HEK293 (cell line): Measurements from ENCODE around the gene SMARCD3.

Experiments
- IKZF3 ChIP-seq: fragments of 450-650 bp; IDR thresholded peaks from 2 replicates; pipeline ENCODE4 v1.5.0; 2018; ENCODE audit warnings: missing biosample characterization, mild to moderate bottlenecking, missing genetic modification characterization, moderate library complexity
- ZBTB21 ChIP-seq: fragments of 450-650 bp; formaldehyde crosslinking; IDR thresholded peaks from 2 replicates; pipeline ENCODE4 v1.5.1; 2017; ENCODE audit warnings: missing biosample characterization, missing genetic modification characterization
- ZBTB8A ChIP-seq: fragments of 450-650 bp; formaldehyde crosslinking; IDR thresholded peaks from 2 replicates; pipeline ENCODE4 v1.5.1; 2016; ENCODE audit warnings: missing biosample characterization, missing genetic modification characterization
- ZNF112 ChIP-seq: fragments of 450-650 bp; formaldehyde crosslinking; IDR thresholded peaks from 2 replicates; pipeline ENCODE4 v1.5.0; 2017; ENCODE audit warnings: missing biosample characterization, missing genetic modification characterization
- ZNF324 ChIP-seq: fragments of 450-650 bp; formaldehyde crosslinking; IDR thresholded peaks from 2 replicates; pipeline ENCODE4 v1.5.1; 2016; ENCODE audit warnings: missing biosample characterization, missing genetic modification characterization
- ZNF366 ChIP-seq: fragments of 450-650 bp; formaldehyde crosslinking; conservative IDR thresholded peaks from 2 replicates; pipeline ENCODE4 v1.5.1; 2016; ENCODE audit warnings: missing biosample characterization, missing genetic modification characterization
- ZNF391 ChIP-seq: fragments of 450-650 bp; formaldehyde crosslinking; IDR thresholded peaks from 2 replicates; pipeline ENCODE4 v1.5.1; 2016; ENCODE audit warnings: low read depth, missing biosample characterization, missing genetic modification characterization, borderline replicate concordance
- ZNF501 ChIP-seq: fragments of 450-650 bp; formaldehyde crosslinking; IDR thresholded peaks from 2 replicates; pipeline ENCODE4 v1.5.1; 2016; ENCODE audit warnings: missing biosample characterization, missing genetic modification characterization
- ZNF629 ChIP-seq: fragments of 450-650 bp; formaldehyde crosslinking; IDR thresholded peaks from 2 replicates; pipeline ENCODE4 v1.5.1; 2017; ENCODE audit warnings: missing biosample characterization, missing genetic modification characterization
- ZNF76 ChIP-seq: fragments of 450-650 bp; formaldehyde crosslinking; IDR thresholded peaks from 2 replicates; pipeline ENCODE4; 2016; ENCODE audit warnings: low read depth, missing biosample characterization, missing genetic modification characterization, borderline replicate concordance
- ZSCAN18 ChIP-seq: fragments of 450-650 bp; formaldehyde crosslinking; IDR thresholded peaks from 2 replicates; pipeline ENCODE4 v1.5.1; 2016; ENCODE audit warnings: missing biosample characterization, missing genetic modification characterization
- ZSCAN30 ChIP-seq: fragments of 450-650 bp; IDR thresholded peaks from 2 replicates; pipeline ENCODE4 v1.5.1; 2018; ENCODE audit warnings: missing biosample characterization, mild to moderate bottlenecking, missing genetic modification characterization, moderate library complexity
- ZSCAN4 ChIP-seq: fragments of 450-650 bp; formaldehyde crosslinking; IDR thresholded peaks from 2 replicates; pipeline ENCODE4 v1.5.1; 2017; ENCODE audit warnings: missing biosample characterization, missing genetic modification characterization
- TF ChIP-seq, protein P1 (sequence below): fragments of 450-650 bp; formaldehyde crosslinking; IDR thresholded peaks from 2 replicates; pipeline ENCODE4 v1.5.0; 2017; ENCODE audit warnings: missing biosample characterization, missing genetic modification characterization, borderline replicate concordance
- TF ChIP-seq, protein P2 (sequence below): fragments of 450-650 bp; formaldehyde crosslinking; IDR thresholded peaks from 2 replicates; pipeline ENCODE4 v1.5.1; 2016; ENCODE audit warnings: missing biosample characterization, missing genetic modification characterization, borderline replicate concordance
- TF ChIP-seq, protein P3 (sequence below): fragments of 450-650 bp; formaldehyde crosslinking; IDR thresholded peaks from 2 replicates; pipeline ENCODE4 v1.5.1; 2016; ENCODE audit warnings: missing biosample characterization, missing genetic modification characterization
- TF ChIP-seq, protein P4 (sequence below): fragments of 450-650 bp; formaldehyde crosslinking; IDR thresholded peaks from 2 replicates; pipeline ENCODE4 v1.5.1; 2016; ENCODE audit warnings: missing biosample characterization, missing genetic modification characterization
- TF ChIP-seq, protein P5 (sequence below): fragments of 450-650 bp; formaldehyde crosslinking; IDR thresholded peaks from 2 replicates; pipeline ENCODE4 v1.5.1; 2016; ENCODE audit warnings: missing biosample characterization, missing genetic modification characterization
- TF ChIP-seq, protein P6 (sequence below): fragments of 450-650 bp; formaldehyde crosslinking; conservative IDR thresholded peaks from 2 replicates; pipeline ENCODE4 v1.5.1; 2016; ENCODE audit warnings: low read depth, missing biosample characterization, missing genetic modification characterization

The SMARCD3 gene

GRCh38 chr7:151276666-151277590, 28.4 kb upstream of the SMARCD3 start (continued):
- TF ChIP-seq, protein P1, sequence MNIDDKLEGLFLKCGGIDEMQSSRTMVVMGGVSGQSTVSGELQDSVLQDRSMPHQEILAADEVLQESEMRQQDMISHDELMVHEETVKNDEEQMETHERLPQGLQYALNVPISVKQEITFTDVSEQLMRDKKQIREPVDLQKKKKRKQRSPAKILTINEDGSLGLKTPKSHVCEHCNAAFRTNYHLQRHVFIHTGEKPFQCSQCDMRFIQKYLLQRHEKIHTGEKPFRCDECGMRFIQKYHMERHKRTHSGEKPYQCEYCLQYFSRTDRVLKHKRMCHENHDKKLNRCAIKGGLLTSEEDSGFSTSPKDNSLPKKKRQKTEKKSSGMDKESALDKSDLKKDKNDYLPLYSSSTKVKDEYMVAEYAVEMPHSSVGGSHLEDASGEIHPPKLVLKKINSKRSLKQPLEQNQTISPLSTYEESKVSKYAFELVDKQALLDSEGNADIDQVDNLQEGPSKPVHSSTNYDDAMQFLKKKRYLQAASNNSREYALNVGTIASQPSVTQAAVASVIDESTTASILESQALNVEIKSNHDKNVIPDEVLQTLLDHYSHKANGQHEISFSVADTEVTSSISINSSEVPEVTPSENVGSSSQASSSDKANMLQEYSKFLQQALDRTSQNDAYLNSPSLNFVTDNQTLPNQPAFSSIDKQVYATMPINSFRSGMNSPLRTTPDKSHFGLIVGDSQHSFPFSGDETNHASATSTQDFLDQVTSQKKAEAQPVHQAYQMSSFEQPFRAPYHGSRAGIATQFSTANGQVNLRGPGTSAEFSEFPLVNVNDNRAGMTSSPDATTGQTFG (tag by site-specific recombination) = no peak
- no peak for TF ChIP-seq ZNF366 (tag by site-specific recombination)
- TF ChIP-seq, protein P2, sequence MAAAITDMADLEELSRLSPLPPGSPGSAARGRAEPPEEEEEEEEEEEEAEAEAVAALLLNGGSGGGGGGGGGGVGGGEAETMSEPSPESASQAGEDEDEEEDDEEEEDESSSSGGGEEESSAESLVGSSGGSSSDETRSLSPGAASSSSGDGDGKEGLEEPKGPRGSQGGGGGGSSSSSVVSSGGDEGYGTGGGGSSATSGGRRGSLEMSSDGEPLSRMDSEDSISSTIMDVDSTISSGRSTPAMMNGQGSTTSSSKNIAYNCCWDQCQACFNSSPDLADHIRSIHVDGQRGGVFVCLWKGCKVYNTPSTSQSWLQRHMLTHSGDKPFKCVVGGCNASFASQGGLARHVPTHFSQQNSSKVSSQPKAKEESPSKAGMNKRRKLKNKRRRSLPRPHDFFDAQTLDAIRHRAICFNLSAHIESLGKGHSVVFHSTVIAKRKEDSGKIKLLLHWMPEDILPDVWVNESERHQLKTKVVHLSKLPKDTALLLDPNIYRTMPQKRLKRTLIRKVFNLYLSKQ = no peak
- TF ChIP-seq, protein P3, sequence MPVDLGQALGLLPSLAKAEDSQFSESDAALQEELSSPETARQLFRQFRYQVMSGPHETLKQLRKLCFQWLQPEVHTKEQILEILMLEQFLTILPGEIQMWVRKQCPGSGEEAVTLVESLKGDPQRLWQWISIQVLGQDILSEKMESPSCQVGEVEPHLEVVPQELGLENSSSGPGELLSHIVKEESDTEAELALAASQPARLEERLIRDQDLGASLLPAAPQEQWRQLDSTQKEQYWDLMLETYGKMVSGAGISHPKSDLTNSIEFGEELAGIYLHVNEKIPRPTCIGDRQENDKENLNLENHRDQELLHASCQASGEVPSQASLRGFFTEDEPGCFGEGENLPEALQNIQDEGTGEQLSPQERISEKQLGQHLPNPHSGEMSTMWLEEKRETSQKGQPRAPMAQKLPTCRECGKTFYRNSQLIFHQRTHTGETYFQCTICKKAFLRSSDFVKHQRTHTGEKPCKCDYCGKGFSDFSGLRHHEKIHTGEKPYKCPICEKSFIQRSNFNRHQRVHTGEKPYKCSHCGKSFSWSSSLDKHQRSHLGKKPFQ = peak; percentile 46; the same call in 1 of the 2 replicates
- no peak for TF ChIP-seq ZNF391
- TF ChIP-seq ZBTB21 (tag by site-specific recombination) = no peak
- TF ChIP-seq, protein P4, sequence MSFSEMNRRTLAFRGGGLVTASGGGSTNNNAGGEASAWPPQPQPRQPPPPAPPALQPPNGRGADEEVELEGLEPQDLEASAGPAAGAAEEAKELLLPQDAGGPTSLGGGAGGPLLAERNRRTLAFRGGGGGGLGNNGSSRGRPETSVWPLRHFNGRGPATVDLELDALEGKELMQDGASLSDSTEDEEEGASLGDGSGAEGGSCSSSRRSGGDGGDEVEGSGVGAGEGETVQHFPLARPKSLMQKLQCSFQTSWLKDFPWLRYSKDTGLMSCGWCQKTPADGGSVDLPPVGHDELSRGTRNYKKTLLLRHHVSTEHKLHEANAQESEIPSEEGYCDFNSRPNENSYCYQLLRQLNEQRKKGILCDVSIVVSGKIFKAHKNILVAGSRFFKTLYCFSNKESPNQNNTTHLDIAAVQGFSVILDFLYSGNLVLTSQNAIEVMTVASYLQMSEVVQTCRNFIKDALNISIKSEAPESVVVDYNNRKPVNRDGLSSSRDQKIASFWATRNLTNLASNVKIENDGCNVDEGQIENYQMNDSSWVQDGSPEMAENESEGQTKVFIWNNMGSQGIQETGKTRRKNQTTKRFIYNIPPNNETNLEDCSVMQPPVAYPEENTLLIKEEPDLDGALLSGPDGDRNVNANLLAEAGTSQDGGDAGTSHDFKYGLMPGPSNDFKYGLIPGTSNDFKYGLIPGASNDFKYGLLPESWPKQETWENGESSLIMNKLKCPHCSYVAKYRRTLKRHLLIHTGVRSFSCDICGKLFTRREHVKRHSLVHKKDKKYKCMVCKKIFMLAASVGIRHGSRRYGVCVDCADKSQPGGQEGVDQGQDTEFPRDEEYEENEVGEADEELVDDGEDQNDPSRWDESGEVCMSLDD = peak; percentile 75
- TF ChIP-seq ZSCAN18 (tag by site-specific recombination) = no peak
- no peak for TF ChIP-seq ZNF76
- peak; percentile 41; the same call in 1 of the 2 replicates for TF ChIP-seq ZBTB8A (tag by site-specific recombination)
- TF ChIP-seq, protein P5, sequence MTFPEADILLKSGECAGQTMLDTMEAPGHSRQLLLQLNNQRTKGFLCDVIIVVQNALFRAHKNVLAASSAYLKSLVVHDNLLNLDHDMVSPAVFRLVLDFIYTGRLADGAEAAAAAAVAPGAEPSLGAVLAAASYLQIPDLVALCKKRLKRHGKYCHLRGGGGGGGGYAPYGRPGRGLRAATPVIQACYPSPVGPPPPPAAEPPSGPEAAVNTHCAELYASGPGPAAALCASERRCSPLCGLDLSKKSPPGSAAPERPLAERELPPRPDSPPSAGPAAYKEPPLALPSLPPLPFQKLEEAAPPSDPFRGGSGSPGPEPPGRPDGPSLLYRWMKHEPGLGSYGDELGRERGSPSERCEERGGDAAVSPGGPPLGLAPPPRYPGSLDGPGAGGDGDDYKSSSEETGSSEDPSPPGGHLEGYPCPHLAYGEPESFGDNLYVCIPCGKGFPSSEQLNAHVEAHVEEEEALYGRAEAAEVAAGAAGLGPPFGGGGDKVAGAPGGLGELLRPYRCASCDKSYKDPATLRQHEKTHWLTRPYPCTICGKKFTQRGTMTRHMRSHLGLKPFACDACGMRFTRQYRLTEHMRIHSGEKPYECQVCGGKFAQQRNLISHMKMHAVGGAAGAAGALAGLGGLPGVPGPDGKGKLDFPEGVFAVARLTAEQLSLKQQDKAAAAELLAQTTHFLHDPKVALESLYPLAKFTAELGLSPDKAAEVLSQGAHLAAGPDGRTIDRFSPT (tag by site-specific recombination) = peak; percentile 20; the same call in 1 of the 2 replicates
- TF ChIP-seq ZSCAN4 (tag by site-specific recombination) = peak; percentile 57; the same call in 1 of the 2 replicates
- peak; percentile 52; the same call in 1 of the 2 replicates for TF ChIP-seq ZSCAN30 (tag by site-specific recombination)
- TF ChIP-seq ZNF112 (tag by site-specific recombination) = no peak
- TF ChIP-seq ZNF501 = peak; percentile 48; the same call in 1 of the 2 replicates
- TF ChIP-seq, protein P6, sequence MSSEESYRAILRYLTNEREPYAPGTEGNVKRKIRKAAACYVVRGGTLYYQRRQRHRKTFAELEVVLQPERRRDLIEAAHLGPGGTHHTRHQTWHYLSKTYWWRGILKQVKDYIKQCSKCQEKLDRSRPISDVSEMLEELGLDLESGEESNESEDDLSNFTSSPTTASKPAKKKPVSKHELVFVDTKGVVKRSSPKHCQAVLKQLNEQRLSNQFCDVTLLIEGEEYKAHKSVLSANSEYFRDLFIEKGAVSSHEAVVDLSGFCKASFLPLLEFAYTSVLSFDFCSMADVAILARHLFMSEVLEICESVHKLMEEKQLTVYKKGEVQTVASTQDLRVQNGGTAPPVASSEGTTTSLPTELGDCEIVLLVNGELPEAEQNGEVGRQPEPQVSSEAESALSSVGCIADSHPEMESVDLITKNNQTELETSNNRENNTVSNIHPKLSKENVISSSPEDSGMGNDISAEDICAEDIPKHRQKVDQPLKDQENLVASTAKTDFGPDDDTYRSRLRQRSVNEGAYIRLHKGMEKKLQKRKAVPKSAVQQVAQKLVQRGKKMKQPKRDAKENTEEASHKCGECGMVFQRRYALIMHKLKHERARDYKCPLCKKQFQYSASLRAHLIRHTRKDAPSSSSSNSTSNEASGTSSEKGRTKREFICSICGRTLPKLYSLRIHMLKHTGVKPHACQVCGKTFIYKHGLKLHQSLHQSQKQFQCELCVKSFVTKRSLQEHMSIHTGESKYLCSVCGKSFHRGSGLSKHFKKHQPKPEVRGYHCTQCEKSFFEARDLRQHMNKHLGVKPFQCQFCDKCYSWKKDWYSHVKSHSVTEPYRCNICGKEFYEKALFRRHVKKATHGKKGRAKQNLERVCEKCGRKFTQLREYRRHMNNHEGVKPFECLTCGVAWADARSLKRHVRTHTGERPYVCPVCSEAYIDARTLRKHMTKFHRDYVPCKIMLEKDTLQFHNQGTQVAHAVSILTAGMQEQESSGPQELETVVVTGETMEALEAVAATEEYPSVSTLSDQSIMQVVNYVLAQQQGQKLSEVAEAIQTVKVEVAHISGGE = 0 out of 2 replicates have a peak, but pooled peaks have one; percentile 17
- TF ChIP-seq ZNF629 (tag by site-specific recombination) = peak; percentile 26; the same call in 1 of the 2 replicates
- peak; percentile 52; the same call in 1 of the 2 replicates for TF ChIP-seq ZNF324 (tag by site-specific recombination)
- TF ChIP-seq IKZF3 (tag by site-specific recombination) = 0 out of 2 replicates have a peak, but pooled peaks have one; percentile 13
